Activated T-cell treated with anti-CD3 and anti-CD28 coated beads, Interleukin-2, amount 50 U/mL, for 48 hours (primary cell): ENCODE data around the gene CYP3A7.
"Not testable (repeated sequence)": the region's sequence is repeated elsewhere in the genome, so short reads cannot be mapped to it uniquely, and the experiment has no call there.

Source experiments
- DNase-seq, 2 experiments: peaks; one replicate each; pipeline ENCODE4 v3.0.0-alpha.2; 2020

CYP3A7 gene

GRCh38 chr7:99740573-99741440, 5.8 kb upstream of the CYP3A7 start:
- DNase-seq: no peak

DNA sequence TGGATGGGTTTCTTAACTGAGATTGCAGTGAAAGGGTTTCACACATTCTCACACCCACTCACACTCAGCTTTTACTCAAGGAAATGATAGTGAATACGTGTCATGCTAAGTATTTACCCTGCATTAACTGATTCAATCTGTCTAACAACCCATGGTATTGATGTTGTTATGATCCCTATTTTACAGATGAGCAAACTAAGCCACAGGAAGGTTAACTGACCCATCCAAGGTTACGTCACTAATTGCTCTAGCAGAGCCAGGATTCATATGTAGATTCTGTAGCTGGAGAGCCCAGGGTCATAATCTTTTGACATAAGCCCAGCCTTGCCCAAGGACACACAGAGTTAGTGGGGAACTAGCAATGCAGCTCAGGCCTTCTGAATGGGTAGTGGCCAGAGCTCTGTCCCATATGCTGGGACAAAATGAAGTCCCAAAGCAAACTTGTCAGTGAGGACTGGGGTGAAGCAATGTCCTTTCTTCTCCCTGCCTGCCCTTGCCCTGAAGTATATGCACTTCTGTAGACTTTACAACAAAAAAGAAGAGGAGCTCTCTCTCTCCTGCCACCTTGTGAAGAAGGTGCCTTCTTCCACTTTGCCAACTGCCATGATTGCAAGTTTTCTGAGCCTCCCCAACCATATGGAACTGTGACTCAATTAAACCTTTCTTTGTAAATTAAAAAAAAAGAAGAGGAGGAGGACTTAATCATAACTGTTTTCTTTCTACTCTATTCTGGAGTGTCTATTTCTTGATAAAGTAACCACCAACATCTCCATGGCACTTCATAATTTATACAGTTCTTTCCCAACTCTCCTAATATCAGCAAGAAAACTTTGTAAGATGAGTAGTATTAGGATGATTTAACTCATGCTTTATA, 4.9 kb upstream of the CYP3A7 start:
- no peak for DNase-seq

- DNase-seq: no peak
Measured at GRCh38 chr7:99737726-99738125, 2.7 kb upstream of the CYP3A7 start.

- not testable (repeated sequence) for DNase-seq
Measured at GRCh38 chr7:99736667-99737066, 1.7 kb upstream of the CYP3A7 start.

- DNase-seq: no peak
Measured at GRCh38 chr7:99733448-99733847, 1.5 kb downstream of the CYP3A7 start.

GRCh38 chr7:99733003-99733402, 2.0 kb downstream of the CYP3A7 start:
- no peak for DNase-seq

- no peak for DNase-seq
Measured at GRCh38 chr7:99731638-99732374, 3.2 kb downstream of the CYP3A7 start.

- DNase-seq: no peak
Measured at GRCh38 chr7:99730992-99731391, 4.0 kb downstream of the CYP3A7 start.

DNA sequence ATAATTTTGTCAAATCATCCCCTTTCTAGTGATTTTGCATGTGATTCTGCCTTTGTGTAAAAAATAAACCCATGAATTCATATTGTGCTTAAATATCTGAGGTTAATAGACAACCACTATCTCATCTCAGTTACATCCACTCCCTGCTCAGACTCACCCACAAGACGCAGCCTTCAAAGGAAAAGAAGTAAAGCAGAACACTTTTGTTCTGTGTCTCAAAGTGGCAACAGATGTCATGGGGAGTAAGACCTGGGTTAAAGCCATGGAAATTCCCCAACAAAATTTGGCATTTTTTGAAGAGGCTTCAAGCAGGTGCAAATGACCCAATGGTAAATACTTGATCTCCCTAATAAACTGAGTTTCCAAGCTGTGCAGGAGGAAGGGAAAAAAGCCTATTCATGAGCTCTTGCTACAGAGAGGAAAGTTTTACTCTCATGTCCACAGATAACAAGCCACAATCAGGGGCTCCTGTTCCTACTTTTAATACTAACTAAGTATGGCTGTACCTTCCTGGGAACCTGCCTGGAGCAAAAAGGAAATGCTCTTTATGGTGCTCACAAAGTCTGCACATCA, 4.7 kb downstream of the CYP3A7 start:
- no peak for DNase-seq

DNA sequence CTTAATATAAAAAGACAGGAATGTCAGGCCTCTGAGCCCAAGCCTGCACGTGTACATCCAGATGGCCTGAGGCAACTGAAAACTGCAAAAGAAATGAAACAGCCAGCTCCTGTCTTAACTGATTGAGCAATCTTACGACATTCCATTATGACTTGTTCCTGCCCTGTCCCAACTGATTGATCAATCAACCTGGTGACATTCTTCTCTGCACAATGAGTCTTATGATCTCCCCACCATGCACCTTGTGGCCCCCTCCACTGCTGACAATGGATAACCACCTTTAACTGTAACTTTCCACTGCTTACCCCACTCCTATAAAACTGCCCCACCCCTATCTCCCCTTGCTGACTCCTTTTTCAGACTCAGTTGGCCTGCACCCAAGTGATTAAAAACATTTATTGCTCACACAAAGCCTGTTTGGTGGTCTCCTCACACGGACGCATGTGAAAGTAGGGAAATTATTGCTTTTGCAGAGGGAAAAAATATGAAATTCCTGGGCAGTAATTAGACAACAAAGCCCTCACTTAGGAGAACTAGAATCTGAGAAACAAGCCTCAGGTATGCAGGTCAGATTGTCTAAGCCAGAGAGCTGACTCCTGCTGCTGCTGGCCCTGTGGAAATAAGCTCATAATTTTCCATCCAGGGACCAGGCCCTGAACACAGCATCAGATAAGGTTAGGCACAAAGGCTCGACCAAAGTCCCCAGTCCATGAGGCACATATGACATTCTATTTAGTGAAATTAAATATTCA, 5.3 kb downstream of the CYP3A7 start:
- DNase-seq: no peak

DNA sequence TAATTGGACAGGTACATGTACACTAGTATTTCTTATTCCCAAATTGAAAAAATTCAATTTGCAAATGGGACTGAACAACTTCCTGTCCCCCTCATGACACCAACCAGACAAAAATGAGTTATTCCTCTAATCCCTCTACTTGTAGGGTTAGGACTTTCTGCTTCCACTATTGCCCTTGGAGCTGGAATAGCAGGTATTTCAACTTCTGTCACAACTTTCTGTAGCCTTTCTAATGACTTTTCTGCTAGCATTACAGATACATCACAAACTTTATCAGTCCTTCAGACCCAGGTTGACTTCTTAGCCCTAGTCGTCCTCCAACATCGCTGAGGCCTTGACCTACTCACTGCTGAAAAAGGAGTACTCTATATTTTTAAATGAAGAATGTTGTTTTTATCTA, 6.4 kb downstream of the CYP3A7 start:
- no peak for DNase-seq

DNA sequence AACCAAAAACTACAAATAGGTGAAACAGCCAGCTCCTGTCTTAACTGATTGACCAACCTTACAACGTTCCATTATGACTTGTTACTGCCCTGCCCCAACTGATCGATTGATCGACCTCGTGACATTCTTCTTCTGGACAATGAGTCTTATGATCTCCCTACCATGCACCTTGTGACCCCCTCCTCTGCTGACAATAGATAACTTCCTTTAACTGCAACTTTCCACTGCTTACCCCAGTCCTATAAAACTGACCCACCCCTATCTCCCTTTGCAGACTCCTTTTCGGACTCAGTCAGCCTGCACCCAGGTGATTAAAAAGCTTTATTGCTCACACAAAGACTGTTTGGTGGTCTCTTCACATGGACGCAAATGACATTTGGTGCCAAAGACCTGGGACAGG, 11.8 kb downstream of the CYP3A7 start:
- DNase-seq: not testable (repeated sequence)

- DNase-seq: no peak
Measured at GRCh38 chr7:99720800-99721595, 14.0 kb downstream of the CYP3A7 start.

- no peak for DNase-seq
Measured at GRCh38 chr7:99719996-99720769, 14.8 kb downstream of the CYP3A7 start.

- DNase-seq: no peak
Measured at GRCh38 chr7:99713995-99714570, 20.9 kb downstream of the CYP3A7 start.

DNA sequence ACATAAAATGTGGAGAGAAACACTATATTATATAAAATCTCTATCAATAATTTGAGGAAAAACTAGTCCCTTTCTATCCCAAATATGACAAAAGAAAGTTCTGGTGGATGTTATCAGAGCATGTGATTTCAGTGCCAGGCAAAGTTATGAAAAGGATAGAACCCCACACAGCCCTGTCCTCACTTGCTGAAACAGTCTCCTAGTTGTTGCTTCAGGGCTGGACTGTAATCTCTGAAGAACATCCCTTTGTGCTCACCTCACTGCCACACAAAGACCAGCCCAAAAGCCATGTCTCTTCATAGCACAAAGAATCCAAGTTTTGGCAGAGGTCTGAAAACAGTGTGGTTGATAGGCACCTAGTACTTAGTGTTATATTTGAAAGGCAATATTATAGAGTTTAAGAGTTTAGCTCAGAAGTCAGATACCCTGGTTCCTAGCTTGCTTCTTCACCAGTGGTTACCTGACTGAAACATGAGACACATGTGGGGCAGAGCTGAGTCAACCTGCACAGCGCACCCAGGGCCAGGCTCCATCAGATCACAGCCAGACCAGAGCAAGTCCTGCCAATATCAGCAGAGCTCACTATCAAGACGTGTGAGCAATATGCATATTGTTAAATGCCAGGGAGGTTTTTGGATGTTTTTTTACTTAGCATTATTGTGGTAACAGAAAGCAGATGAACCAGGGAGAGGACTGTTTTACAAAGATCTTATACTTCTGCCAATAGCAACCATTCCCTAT, 25.0 kb downstream of the CYP3A7 start:
- no peak for DNase-seq

DNA sequence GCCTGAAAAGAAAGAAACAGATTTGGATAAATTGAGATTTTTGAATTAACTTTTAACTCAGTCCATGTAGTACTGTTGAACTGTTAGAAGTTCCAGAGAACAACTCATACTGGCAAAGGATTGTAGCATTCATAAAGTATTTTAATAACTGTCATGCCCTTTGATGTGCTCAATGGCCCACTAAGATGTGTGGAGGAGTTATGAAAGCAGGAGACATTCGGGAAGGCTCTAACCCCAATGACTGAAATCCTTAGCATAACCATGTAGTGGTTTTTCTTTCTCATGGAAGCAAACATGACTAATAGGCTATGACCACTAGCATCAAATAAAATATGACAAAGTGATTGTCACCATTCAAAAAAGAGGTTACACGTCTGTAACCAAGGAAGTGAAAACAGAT, 25.7 kb downstream of the CYP3A7 start:
- DNase-seq: no peak

DNA sequence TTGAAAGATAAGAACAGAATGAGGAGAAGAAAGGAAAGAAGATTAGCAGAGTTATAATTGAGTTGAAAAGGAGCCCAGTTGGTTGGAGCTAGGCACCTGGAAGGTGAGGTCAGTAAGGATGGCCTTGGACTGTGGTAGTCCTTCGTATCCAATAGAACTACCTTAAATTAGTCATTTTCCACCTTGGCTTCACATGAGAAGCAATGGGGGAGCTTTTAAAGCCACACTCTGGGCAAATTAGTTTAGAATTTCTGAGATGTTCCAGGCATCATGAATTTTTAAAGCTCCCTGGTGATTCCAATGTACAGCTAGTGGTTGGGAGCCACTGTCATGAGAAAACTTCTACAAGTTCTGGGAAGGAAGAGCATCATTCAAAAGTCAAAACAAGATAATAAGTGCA, 27.9 kb downstream of the CYP3A7 start:
- no peak for DNase-seq

GRCh38 chr7:99699946-99700345, 35.0 kb downstream of the CYP3A7 start:
- DNase-seq: no peak
